ENCODE results near the gene BMERB1. TPM values are rescaled to one million over a fixed set of nuclear protein-coding genes. Genes with fewer than 3 reads are reported as not detected.
"Not testable (repeated sequence)": the region's sequence is repeated elsewhere in the genome, so short reads cannot be mapped to it uniquely, and the experiment has no call there.

Gene BMERB1
- total RNA-seq, 2 experiments from 2014 or later: 0.85 to 0.98 TPM

DNA sequence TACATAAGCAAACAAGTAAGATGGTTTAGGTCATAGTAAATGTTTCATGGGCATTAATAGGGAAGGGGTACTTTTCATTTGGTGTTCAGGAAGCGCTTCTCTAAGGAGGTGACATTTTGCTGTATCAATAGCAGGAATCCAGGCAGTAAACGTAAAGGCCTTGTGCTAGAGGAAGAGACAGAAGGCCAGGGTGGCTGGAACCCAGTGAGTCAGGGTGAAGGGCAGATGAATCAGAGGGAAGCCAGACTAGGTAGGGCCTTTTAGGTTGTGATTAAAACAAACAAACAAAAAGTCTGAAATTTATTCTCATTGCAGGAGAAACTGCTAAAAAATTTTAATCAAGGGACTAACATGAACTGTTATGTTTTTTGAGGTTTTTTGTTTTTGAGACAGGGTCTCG lies 6.5 kb downstream of the BMERB1 start:
- TF ChIP-seq CTCF (IDR thresholded peaks at IDR 0.05): no peak
- no peak overlapping the region for H3K4me3 Mint-ChIP-seq
- Histone ChIP-seq H3K9me3 (ENCODE audit: control insufficient read depth in 1 of 2, insufficient read depth in 1 of 2, low read length in 2 of 2) (peaks cover 0 to 9% of the 10 kb centered on the region in 2 experiments), H3K27me3 (ENCODE audit: control insufficient read depth in 1 of 2, insufficient read depth in 2 of 2, low read length in 2 of 2) (peaks cover 2 to 4% of the 10 kb centered on the region in 2 experiments), H3K4me1 (ENCODE audit: insufficient read depth, low read length) (no peaks in the 10 kb centered on the region), H3K27ac (ENCODE audit: low read depth in 1 of 2, low read length in 2 of 2) (no peak overlapping the region), H3K4me3 (ENCODE audit: low read length) (no peak overlapping the region), H3K36me3 (ENCODE audit: insufficient read depth, low read length) (no peaks in the 10 kb centered on the region)
- intact Hi-C loops (cut with DNase I, micrococcal nuclease): no loop called here
- CTCF ChIA-PET: no interaction called here
- POLR2A ChIA-PET: no interaction called here
- no peak overlapping the region for H3K27ac Mint-ChIP-seq
- H3K4me1 Mint-ChIP-seq (ENCODE audit: low read depth): peaks cover 2% of the 10 kb centered on the region
- no peaks in the 10 kb centered on the region for H3K36me3 Mint-ChIP-seq (ENCODE audit: low read depth)
- ATAC-seq (ENCODE audit: poor library complexity) (no peak), DNase-seq (no peak)
- H3K9me3 Mint-ChIP-seq: peaks cover 3% of the 10 kb centered on the region
- peaks cover 16% of the 10 kb centered on the region for H3K27me3 Mint-ChIP-seq

GRCh38 chr16:15442140-15442539 lies 7.8 kb downstream of the BMERB1 start:
- CTCF ChIA-PET; H3K27me3 Mint-ChIP-seq; H3K4me1 ChIP-seq (ENCODE audit: insufficient read depth, low read length); H3K27ac Mint-ChIP-seq; H3K9me3 Mint-ChIP-seq; intact Hi-C loops (cut with DNase I, micrococcal nuclease); H3K4me3 ChIP-seq (ENCODE audit: low read length); H3K9me3 ChIP-seq (ENCODE audit: control insufficient read depth in 1 of 2, insufficient read depth in 1 of 2, low read length in 2 of 2); DNase-seq; H3K27me3 ChIP-seq (ENCODE audit: control insufficient read depth in 1 of 2, insufficient read depth in 2 of 2, low read length in 2 of 2); H3K4me3 Mint-ChIP-seq; H3K36me3 ChIP-seq (ENCODE audit: insufficient read depth, low read length); ATAC-seq (ENCODE audit: poor library complexity); H3K4me1 Mint-ChIP-seq (ENCODE audit: low read depth); POLR2A ChIA-PET; H3K27ac ChIP-seq (ENCODE audit: low read depth in 1 of 2, low read length in 2 of 2); H3K36me3 Mint-ChIP-seq (ENCODE audit: low read depth): not testable (repeated sequence)

DNA sequence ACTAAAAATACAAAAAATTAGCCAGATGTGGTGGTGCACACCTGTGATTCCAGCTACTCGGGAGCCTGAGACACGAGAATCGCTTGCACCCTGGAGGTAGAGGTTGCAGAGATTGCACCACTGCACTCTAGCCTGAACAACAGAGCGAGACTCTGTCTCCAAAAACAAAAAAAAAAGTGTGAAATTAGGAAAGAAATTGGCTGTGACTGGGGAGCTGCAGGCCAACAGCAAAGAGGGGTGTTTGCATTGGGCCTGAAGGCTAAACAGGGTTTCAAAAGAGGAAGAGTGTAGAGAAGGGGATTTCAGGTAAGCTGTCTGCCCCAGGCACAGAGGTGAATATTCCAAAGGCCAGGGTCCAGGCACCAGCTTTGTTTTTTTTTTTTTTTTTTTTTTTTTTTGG lies 9.4 kb downstream of the BMERB1 start:
- ChIA-PET POLR2A (no interaction called here), CTCF (interaction anchor here (0.6 to 1.3 kb wide), 2 partner anchors 8 to 435 kb away, joined by 3 to 4 read pairs; no protein-coding TSS in a partner anchor)
- Mint-ChIP-seq H3K9me3 (peaks cover 3% of the 10 kb centered on the region), H3K4me3 (no peak overlapping the region), H3K36me3 (ENCODE audit: low read depth) (no peaks in the 10 kb centered on the region), H3K27ac (no peak overlapping the region), H3K27me3 (peaks cover 13% of the 10 kb centered on the region), H3K4me1 (ENCODE audit: low read depth) (no peaks in the 10 kb centered on the region)
- no peaks in the 10 kb centered on the region for H3K27me3 ChIP-seq (ENCODE audit: control insufficient read depth in 1 of 2, insufficient read depth in 2 of 2, low read length in 2 of 2)
- H3K27ac ChIP-seq (ENCODE audit: low read depth in 1 of 2, low read length in 2 of 2): no peak overlapping the region
- no peak for TF ChIP-seq CTCF (IDR thresholded peaks at IDR 0.05)
- DNase-seq (no peak), ATAC-seq (ENCODE audit: poor library complexity) (no peak)
- no peaks in the 10 kb centered on the region for H3K36me3 ChIP-seq (ENCODE audit: insufficient read depth, low read length)
- H3K4me3 ChIP-seq (ENCODE audit: low read length): no peak overlapping the region
- intact Hi-C loops (cut with DNase I, micrococcal nuclease): no loop called here
- H3K9me3 ChIP-seq (ENCODE audit: control insufficient read depth in 1 of 2, insufficient read depth in 1 of 2, low read length in 2 of 2): peaks cover 0 to 9% of the 10 kb centered on the region in 2 experiments
- no peaks in the 10 kb centered on the region for H3K4me1 ChIP-seq (ENCODE audit: insufficient read depth, low read length)

- Mint-ChIP-seq H3K9me3 (peaks cover 3% of the 10 kb centered on the region), H3K4me3 (no peak overlapping the region), H3K27ac (no peak overlapping the region), H3K36me3 (ENCODE audit: low read depth) (no peaks in the 10 kb centered on the region), H3K27me3 (peaks cover 10% of the 10 kb centered on the region), H3K4me1 (ENCODE audit: low read depth) (no peaks in the 10 kb centered on the region)
- ATAC-seq (ENCODE audit: poor library complexity): no peak
- intact Hi-C loops (cut with DNase I, micrococcal nuclease): no loop called here
- no peak for TF ChIP-seq CTCF (IDR thresholded peaks at IDR 0.05)
- no peaks in the 10 kb centered on the region for H3K27me3 ChIP-seq (ENCODE audit: control insufficient read depth in 1 of 2, insufficient read depth in 2 of 2, low read length in 2 of 2)
- POLR2A ChIA-PET: no interaction called here
- no peaks in the 10 kb centered on the region for H3K36me3 ChIP-seq (ENCODE audit: insufficient read depth, low read length)
- no peak overlapping the region for H3K4me3 ChIP-seq (ENCODE audit: low read length)
- CTCF ChIA-PET: interaction anchor here (1.3 kb wide), 1 partner anchor 8 kb away, joined by 4 read pairs; no protein-coding TSS in a partner anchor
- H3K27ac ChIP-seq (ENCODE audit: low read depth in 1 of 2, low read length in 2 of 2): no peak overlapping the region
- H3K9me3 ChIP-seq (ENCODE audit: control insufficient read depth in 1 of 2, insufficient read depth in 1 of 2, low read length in 2 of 2): peaks cover 0 to 9% of the 10 kb centered on the region in 2 experiments
- H3K4me1 ChIP-seq (ENCODE audit: insufficient read depth, low read length): no peaks in the 10 kb centered on the region
- DNase-seq: no peak
Measured at GRCh38 chr16:15444264-15444663, 9.9 kb downstream of the BMERB1 start.
